ENCODE data around the gene NDUFA13.

GRCh38 chr19:19567391-19567790, 51.4 kb downstream of the NDUFA13 start:
- TF ChIP-seq CTCF (IDR thresholded peaks at IDR 0.05) (no peak), MAX (IDR thresholded peaks at IDR 0.05; ENCODE audit: low read depth) (no peak), NRF1 (IDR thresholded peaks at IDR 0.05; ENCODE audit: low read depth, low read length) (no peak), ZBTB33 (IDR thresholded peaks at IDR 0.05; ENCODE audit: borderline replicate concordance, low read depth) (no peak), RAD21 (IDR thresholded peaks at IDR 0.05; ENCODE audit: low read length) (no peak), JUND (IDR thresholded peaks at IDR 0.05) (no peak), EZH2phosphoT487 (IDR thresholded peaks at IDR 0.05; ENCODE audit: borderline replicate concordance, low read depth) (no peak), FOXM1 (IDR thresholded peaks at IDR 0.05; ENCODE audit: low read depth) (no peak), NFIC (IDR thresholded peaks at IDR 0.05; ENCODE audit: borderline replicate concordance) (no peak), USF2 (IDR thresholded peaks at IDR 0.05; ENCODE audit: borderline replicate concordance, low read depth, low read length) (no peak), EP300 (IDR thresholded peaks at IDR 0.05; ENCODE audit: borderline replicate concordance in 1 of 2, low read depth in 1 of 2, low read length in 1 of 2) (no peak)

Measured in SK-N-SH (cell line).